HG03060 (cell line): ENCODE measurements around the gene TFB2M.
A peak's percentile ranks its signal among the peaks of the same experiment; 100 is the strongest.
"Not testable (repeated sequence)": the region's sequence is repeated elsewhere in the genome, so short reads cannot be mapped to it uniquely, and the experiment has no call there.

ENCODE experiments used
- ATAC-seq: cut with Tn5 transposase; IDR thresholded peaks from one replicate; pipeline ENCODE4 v1.9.1; 2021; ENCODE audit warnings: low read depth, moderate number of reproducible peaks; ENCODE audit not compliant: unreplicated experiment

The TFB2M gene, protein sequence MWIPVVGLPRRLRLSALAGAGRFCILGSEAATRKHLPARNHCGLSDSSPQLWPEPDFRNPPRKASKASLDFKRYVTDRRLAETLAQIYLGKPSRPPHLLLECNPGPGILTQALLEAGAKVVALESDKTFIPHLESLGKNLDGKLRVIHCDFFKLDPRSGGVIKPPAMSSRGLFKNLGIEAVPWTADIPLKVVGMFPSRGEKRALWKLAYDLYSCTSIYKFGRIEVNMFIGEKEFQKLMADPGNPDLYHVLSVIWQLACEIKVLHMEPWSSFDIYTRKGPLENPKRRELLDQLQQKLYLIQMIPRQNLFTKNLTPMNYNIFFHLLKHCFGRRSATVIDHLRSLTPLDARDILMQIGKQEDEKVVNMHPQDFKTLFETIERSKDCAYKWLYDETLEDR

GRCh38 chr1:246566128-246566812 lies at the start of gene TFB2M, which contains the start of gene CNST:
Gene TFB2M (minus strand): TSS chr1:246566261. CDS start chr1:246566138, 123 bp downstream.
Gene CNST (plus strand): TSS chr1:246566456. CDS start chr1:246591563, 25,107 bp downstream.
- ATAC-seq = peak; percentile 94

DNA sequence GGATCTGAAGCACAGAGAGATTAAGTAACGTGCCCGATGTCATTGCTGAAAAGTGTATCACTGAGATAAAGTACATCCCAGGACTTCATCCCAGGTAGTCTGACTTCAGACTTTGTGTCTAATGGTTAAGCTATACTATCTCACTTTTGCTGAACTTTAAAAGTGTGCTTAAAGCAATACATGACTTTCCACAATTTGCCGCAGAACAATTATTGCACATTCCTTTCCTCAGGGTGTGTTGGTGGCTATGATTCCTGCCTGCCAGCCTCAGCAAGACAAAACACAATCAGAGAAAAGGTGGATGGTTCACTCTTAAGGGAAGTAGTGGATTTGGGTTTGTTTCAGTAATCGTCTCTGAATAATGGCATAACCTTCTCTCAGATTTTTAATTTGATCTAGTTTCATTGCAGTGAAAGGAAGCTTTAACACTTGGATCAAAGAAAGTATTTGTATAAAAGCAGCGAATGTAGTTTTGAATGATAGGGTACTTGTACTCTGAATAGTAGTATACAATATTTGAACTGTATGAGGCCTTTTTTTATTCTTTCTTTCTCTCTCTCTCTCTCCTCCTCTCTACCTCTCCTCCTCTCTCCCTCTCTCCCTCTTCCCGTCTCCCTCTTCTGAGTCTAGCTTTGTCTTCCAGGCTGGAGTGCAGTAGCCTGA lies 47.2 kb upstream of the TFB2M start:
- no peak for ATAC-seq

GRCh38 chr1:246609632-246610031 lies 43.6 kb upstream of the TFB2M start:
- no peak for ATAC-seq

DNA sequence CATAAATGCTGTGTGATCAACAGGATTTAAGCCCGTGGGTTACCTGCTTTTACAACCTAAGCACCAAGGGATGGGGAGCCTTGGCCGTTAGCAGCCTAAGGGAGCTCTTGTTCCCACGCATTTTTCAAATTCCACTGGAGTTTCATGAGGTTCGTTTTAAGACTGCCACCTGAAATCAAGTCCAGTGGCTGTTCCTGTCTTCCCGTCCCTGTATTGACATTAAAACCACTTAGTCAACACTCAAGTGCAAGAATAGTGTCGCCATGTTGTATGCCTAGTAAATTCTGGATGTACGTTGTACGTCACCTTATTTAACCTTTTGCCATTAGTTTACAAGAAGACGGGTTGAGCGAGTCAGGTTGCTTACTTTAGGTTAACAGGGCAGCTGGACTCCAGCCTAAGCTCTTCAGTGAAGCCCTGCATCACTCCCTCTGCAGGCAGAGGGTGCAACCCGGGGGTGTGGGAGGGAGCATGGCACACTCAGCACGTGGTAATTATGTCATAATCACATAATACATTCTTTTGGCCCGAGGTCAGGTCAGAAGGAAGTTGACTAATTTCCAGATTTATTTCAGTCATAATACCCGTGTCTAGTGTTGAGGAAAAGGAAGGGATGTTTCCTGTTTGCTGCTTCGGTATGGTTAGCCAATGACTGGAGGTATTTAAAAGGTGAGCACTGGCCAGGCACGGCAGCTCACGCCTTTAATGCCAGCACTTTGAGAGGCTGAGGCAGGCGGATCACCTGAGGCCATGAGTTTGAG lies 42.7 kb upstream of the TFB2M start:
- peak; percentile 65 for ATAC-seq

- no peak for ATAC-seq
These were observed 41.4 kb upstream of the TFB2M start for GRCh38 chr1:246607462-246607861.

DNA sequence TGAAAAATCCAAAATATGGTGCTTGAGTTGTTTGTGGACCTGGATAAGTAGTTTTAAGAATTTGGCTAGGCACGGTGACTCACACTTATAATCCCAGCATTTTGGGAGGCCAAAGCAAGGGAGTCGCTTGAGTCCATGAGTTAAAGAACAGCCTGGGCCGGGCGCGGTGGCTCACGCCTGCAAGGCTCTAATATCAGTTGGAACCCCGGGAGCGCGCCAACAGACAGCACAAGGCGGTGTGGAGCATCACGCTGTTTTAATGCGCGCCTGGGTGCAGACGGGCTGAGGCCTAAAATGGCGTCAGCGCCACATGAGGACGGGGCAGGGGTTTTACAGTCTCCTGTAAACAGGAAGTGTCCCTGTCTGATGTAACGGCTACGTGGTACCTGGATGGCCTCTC lies 39.2 kb upstream of the TFB2M start:
- ATAC-seq = not testable (repeated sequence)

DNA sequence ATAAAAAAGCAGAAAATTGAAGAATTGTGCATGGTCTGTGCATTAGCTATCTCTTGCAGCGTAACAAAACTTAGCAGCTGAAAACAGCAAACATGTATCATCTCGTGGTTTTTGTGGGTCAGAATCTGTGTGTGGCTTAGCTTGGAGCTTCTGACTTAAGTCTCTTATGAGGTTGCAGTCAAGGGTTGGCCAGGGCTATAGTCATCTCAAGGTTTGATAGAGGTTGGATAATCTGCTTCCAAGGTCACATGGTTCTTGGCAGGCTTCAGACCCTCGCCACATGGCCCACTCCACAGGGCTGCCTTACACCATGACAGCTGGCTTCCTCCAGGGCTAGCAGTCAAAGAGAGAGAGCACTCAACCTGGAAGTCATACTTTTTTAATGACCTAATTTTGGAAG lies 36.1 kb upstream of the TFB2M start:
- no peak for ATAC-seq

DNA sequence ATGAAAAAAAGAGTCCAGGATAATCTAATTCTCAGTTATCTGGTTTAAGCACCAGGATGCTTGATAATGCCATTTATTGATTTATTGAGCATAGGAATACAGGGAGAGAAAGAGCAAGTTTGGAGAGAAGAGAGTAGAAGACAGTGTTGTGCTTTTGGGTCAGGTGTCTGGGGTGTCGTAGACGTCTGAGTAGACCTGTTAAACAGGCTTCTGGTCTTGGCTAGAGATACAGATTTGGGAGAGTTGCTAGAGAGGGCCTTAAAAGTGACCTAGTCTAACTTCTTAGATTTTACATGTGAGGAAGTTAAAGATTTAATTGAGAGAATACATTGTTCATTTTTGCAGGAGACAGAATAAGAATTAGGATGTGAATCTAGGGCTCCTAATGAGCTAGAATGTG lies 34.5 kb upstream of the TFB2M start:
- ATAC-seq = no peak

- ATAC-seq = no peak
These were observed 33.3 kb upstream of the TFB2M start for GRCh38 chr1:246599315-246599714.

DNA sequence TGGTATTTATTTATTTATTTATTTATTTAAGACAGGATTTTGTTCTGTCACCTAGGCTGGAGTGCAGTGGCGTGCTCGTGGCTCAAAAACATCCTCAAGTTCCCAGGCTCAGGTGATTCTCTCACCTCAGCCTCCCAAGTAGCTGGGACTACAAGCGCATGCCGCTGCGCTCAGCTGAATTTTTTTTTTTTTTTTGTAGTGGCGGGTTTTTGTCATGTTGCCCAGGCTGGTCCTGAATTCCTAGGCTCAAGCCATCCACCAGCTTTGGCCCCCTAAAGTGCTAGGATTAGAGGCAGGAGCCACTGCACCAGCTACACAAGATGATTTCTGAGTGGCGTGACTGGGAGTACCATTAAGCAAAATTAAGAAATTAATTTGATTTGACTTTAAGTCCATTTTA lies 31.9 kb upstream of the TFB2M start:
- ATAC-seq = no peak

DNA sequence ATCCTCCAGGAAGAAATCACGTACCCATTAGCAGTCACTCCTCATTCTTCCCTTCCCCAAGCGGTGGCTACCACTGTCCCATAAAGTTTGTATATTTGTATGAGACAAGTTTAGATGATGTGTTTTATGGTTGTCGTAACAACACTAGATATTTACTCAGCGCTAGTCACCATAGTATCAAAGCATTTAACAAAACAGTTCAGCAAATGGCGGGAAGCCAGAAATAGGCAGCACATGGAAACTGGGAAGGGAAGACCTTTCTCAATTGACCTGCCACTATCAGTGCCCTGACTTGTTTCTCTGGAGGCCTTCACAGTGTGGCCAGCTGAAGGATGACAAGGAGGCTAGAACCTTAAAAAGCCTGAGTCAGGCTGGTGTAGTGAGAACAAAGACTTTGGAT lies 31.3 kb upstream of the TFB2M start:
- ATAC-seq = no peak

DNA sequence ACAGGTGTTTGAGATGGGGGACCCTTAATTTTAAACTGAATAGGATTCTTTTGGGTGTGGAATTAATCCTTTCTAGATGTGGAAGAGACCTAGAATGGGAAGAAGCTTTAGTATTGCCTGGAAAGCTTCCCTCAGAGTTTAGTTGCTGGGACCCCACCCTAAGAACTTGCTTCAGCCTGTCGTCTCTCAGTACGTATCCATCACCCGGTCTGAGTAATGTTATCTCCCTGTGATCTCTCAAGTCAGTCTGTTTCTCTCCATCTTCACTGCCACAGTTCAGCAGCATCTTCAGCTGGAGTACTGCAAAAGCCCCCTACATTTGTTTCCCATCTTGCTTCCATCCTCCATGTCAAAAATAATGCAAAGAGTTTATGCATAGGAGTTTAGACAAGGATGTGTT lies 29.1 kb upstream of the TFB2M start:
- ATAC-seq = no peak

DNA sequence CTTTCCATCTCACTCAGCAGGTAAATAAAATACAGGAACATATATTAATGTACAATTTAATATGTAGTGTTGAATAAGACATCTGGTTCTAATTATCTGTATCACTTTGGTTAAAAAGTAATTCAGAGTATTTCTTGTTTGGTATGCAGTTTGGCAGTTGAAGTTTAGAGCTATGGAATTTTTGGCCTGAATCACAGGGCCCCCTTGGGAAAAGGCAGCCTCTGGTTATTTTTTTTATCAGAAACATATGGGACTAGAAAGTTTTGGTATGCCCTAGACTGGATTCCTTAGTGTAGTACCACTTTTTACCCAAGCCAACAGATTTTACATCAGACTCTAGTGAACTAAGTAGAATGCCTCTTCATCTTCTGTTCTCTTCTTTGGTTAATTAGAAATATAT lies 26.6 kb upstream of the TFB2M start:
- ATAC-seq = no peak

DNA sequence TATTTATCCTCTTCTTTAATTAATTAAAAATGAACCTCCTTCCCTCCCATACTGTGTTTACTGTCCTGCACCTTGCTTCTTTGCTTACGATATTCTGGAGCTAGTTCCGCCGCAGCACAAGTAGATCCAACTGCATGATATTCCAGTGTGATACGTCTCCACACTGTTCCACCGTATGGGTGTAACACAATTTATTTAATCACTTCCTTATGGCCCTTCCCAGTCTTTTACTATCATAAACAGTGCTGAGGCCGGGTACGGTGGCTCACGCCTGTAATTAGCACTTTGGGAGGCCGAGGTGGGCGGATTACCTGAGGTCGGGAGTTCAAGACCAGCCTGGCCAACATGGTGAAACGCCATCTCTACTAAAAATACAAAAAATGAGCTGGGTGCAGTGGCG lies 25.9 kb upstream of the TFB2M start:
- no peak for ATAC-seq

- peak; percentile 81 for ATAC-seq
These were observed 25.4 kb upstream of the TFB2M start for GRCh38 chr1:246591504-246591903.

- ATAC-seq = no peak
These were observed 25.0 kb upstream of the TFB2M start for GRCh38 chr1:246591047-246591446.

GRCh38 chr1:246589919-246590318 lies 23.9 kb upstream of the TFB2M start:
- ATAC-seq = not testable (repeated sequence)

GRCh38 chr1:246588159-246588721 lies 22.2 kb upstream of the TFB2M start:
- no peak for ATAC-seq

DNA sequence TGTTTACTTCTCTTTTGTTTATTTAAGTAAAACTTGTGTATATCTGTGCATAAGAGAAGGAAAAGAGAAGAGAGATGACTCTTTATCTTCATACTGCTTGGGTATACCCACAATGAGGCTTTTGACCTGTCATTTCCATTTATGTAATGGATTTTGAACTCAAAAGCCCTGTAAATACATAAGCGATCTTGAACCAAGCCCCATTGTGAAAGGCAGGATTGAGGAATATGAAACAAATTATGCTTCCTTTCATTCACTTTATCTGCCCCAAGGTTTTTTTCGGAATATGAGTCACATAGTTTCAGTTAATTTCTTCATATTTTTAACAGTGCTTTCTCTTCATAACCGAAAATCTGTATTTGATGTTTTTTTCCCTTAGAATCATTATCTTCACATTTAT lies 21.5 kb upstream of the TFB2M start:
- ATAC-seq = no peak

DNA sequence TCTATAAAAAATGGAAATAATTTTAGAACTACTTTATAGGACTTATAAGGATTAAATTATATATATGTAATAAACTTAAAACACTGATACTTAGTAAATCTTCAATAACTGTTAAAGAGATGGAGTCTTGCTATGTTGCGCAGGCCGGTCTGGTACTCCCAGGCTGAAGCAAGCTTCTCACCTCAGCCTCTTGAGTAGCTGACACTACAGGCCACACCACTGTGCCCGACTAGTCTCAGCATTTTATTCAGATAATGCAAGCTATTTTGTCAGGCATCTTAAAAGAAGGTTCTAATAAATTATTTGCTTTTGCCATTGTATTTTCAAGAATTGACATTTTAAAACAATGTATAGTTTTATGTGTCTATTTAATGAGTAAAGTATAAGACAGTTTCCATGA lies 21.0 kb upstream of the TFB2M start:
- ATAC-seq = no peak
